GM20000 (cell line): Measurements from ENCODE around the gene PITX3.
"Not testable (repeated sequence)": the region's sequence is repeated elsewhere in the genome, so short reads cannot be mapped to it uniquely, and the experiment has no call there.

Experiments
- DNase-seq: peaks from one replicate; pipeline ENCODE4 v3.0.0; 2012; ENCODE audit warnings: low spot score
- TF ChIP-seq, protein P1 (sequence below): IDR thresholded peaks from 2 replicates; pipeline ENCODE4 v1.5.1; 2012; ENCODE audit warnings: mild to moderate bottlenecking, control low read depth; ENCODE audit errors: extremely low read depth, missing control alignments

The PITX3 gene

DNA sequence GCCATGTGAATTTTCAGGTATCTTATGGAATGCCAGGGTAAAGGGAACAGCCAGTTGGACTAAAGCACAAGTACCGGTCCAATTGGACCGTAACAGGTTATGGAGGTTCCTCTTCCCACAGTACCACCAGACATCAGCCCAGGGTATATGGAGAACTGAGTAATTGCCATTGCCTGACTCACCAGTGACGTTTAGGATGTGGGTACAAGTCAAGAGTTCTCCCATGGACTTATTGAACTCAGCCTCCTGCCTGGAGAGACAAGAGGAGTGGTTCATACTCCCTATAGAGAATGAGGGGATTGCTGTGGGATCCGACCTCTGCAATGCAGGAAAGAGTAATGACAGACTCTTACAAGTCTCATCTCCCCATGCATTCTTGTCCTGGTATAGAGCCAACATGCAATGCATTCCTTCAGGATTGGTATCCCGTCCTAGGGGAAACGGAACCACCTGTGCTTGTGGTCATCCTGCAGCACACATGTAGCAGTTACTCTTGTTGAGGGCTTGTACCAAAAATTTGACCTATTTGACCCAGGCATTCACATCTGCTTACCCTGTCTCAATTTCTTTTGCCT lies 45.9 kb downstream of the PITX3 start:
- no peak for DNase-seq
- TF ChIP-seq, protein P1, sequence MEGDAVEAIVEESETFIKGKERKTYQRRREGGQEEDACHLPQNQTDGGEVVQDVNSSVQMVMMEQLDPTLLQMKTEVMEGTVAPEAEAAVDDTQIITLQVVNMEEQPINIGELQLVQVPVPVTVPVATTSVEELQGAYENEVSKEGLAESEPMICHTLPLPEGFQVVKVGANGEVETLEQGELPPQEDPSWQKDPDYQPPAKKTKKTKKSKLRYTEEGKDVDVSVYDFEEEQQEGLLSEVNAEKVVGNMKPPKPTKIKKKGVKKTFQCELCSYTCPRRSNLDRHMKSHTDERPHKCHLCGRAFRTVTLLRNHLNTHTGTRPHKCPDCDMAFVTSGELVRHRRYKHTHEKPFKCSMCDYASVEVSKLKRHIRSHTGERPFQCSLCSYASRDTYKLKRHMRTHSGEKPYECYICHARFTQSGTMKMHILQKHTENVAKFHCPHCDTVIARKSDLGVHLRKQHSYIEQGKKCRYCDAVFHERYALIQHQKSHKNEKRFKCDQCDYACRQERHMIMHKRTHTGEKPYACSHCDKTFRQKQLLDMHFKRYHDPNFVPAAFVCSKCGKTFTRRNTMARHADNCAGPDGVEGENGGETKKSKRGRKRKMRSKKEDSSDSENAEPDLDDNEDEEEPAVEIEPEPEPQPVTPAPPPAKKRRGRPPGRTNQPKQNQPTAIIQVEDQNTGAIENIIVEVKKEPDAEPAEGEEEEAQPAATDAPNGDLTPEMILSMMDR = no peak

- no peak for DNase-seq
Observed at GRCh38 chr10:102191956-102192355, 49.4 kb downstream of the PITX3 start.

GRCh38 chr10:102188941-102189898 lies 52.1 kb downstream of the PITX3 start:
- not testable (repeated sequence) for DNase-seq

More at GRCh38 chr10:102191956-102192355, 49.4 kb downstream of the PITX3 start:
- TF ChIP-seq, protein P1 = no peak

- TF ChIP-seq, protein P1 = no peak
- DNase-seq = no peak
Observed at GRCh38 chr10:102188298-102188940, 52.9 kb downstream of the PITX3 start.

DNA sequence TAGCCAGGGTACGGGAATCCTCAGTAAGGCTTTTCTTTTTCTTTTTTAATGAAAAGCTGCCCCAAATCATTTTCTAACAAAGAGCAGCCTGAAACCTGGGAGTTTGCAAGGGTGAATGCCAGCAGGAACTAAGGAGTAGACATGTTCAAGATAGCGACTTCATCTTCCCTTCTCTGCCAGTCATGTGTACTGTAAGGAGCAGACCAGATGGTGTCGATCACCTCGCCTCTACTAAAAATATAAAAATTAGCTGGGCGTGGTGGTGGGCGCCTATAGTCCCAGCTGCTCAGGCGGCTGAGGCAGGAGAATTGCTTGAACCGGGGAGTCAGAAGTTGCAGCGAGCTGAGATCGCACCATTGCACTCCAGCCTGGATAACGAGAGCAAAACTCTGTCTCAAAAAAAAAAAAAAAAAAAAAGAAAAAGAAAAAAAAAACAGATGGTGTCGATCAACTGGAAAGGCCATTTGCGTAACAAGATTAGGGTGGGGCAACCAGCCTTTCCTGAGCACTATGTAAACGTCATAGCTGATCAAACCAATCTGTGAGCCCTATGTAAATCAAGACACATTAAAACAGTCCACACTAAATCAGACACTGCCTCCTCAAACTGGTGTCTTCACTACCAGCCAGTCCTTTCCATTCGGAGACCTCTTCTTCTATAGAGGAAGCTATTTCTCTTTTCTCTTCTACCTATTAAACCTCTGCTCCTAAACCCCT lies 55.3 kb downstream of the PITX3 start:
- DNase-seq = no peak
- TF ChIP-seq, protein P1 = no peak

- TF ChIP-seq, protein P1 = no peak
- DNase-seq = no peak
Observed at GRCh38 chr10:102185272-102185671, 56.0 kb downstream of the PITX3 start.

DNA sequence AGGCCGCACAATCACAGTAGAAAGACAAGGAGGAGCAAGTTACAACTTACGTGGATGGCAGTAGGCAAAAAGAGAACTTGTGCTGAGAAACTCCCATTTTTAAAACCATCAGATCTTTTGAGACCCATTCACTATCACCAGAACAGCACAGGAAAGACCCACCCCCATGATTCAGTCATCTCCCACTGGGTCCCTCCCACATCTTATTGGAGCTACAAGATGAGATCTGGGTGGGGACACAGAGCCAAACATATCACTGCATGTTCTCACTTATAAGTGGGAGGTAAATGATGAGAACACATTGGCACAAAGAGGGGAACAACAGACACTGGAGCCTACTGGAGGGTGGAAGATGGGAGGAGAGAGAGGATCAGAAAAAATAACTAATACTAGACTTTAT lies 56.7 kb downstream of the PITX3 start:
- DNase-seq = no peak
- TF ChIP-seq, protein P1 = no peak
